GM12875 (cell line): ENCODE results near the gene RPL11.
A peak's percentile ranks its signal among the peaks of the same experiment; 100 is the strongest.

ENCODE experiments used
- H3K4me3 ChIP-seq: one replicate; pipeline ENCODE4 v1.5.1; 2011; ENCODE audit warnings: low read depth, low read length, control low read depth
- CTCF ChIP-seq: IDR thresholded peaks from 2 replicates; pipeline ENCODE4 v1.5.1; 2011; ENCODE audit warnings: low read depth, mild to moderate bottlenecking, control low read depth, inconsistent platforms, low read length, moderate library complexity, borderline replicate concordance; ENCODE audit not compliant: insufficient read depth

The RPL11 gene

GRCh38 chr1:23664837-23665795 is 26.5 kb upstream of the RPL11 start:
- H3K4me3 ChIP-seq: no peak overlapping the region
- TF ChIP-seq CTCF: peak; percentile 35; the same call in 1 of the 2 replicates

DNA sequence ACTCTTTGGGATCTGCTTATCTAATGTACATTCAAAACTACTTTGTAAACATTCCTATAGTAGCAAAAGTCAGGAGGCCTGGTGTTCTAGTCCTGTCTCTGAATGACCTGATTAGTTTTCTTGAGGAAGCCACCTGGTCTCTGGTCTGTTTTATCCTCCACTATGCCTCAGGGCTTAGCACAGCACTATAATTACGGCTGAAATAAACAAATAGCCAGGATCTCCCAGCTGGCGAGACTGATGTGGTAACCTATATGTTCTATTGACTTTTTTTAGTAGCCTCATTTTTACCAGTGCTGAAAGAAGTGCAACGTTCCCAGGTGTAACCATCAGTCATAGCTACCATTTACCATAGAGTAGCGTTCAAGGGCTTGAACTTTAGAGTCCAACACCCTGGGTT is 24.2 kb upstream of the RPL11 start:
- no peak for TF ChIP-seq CTCF
- no peak overlapping the region for H3K4me3 ChIP-seq

DNA sequence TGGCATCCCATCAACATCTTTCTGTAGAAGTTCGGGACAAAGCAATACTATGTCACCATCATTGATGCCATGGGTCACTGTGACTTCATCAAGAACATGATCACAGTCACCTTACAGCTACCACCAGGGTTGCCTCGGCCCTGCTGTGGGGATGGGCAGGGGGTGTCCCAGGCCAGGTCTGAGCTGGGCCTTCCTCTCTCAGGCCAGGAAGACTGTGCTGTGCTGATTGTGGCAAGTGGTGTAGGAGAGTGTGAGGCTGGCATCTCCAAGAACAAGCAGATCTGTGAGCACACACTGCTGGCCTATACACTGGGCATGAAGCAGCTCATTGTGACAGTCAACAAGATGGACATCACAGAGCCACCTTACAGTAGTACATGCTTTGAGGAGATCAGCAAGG is 20.9 kb upstream of the RPL11 start:
- H3K4me3 ChIP-seq: no peak overlapping the region
- TF ChIP-seq CTCF: no peak

GRCh38 chr1:23673086-23673813 is 18.4 kb upstream of the RPL11 start:
- H3K4me3 ChIP-seq: no peak overlapping the region
- TF ChIP-seq CTCF: no peak

- H3K4me3 ChIP-seq: no peak overlapping the region
- TF ChIP-seq CTCF: no peak
Observed at GRCh38 chr1:23679815-23680214, 11.8 kb upstream of the RPL11 start.

DNA sequence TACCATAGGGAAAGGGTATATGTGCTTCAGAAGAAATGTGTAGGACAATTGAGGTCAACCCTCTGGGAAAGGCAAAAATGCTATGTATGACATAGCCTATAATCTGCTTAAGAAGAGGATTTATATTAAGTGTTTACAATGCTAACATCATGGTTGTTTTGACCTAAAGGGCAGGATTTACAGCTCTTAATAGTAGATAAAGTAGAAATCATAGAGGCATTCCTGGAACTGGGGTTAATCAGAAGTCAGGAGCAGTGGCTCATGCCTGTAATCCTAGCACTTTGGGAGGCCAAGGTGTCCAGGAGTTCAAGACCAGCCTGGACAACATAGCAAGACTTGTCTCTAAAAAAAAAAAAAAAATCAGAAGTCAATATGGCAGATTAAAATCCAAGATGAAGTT is 8.7 kb upstream of the RPL11 start:
- TF ChIP-seq CTCF: no peak
- no peak overlapping the region for H3K4me3 ChIP-seq
